Jurkat, Clone E6-1 (cell line): ENCODE measurements around the gene ZBTB8A. TPM values are rescaled to one million over a fixed set of nuclear protein-coding genes. Genes with fewer than 3 reads are reported as not detected.
"Not testable (repeated sequence)": the region's sequence is repeated elsewhere in the genome, so short reads cannot be mapped to it uniquely, and the experiment has no call there.

ENCODE experiments used
- DNase-seq: peaks from one replicate; pipeline ENCODE4 v3.0.0-alpha.2; 2011; ENCODE audit warnings: low read depth, low spot score
- H3K4me3 ChIP-seq: 2 replicates; pipeline ENCODE4 v1.5.1; 2011; ENCODE audit warnings: mild to moderate bottlenecking, low read length, control low read depth, moderate library complexity
- polyA plus RNA-seq: library from polyadenylated mRNA; unstranded; fragments of >200 nt; gene quantifications from one replicate; pipeline ENCODE4 v1.2.1, GENCODE V29; 2012; ENCODE audit warnings: missing spikeins; ENCODE audit not compliant: insufficient read length, insufficient read depth

The ZBTB8A gene
- polyA plus RNA-seq = 4.7 TPM

- peak within 1 kb of the TSS; percentile 67 for H3K4me3 ChIP-seq
- no peak for DNase-seq
Measured at GRCh38 chr1:32538887-32539583, at the start of gene ZBTB8A. Gene ZBTB8A (plus strand): TSS chr1:32539427. CDS start chr1:32592932, 53,505 bp downstream.

- H3K4me3 ChIP-seq = no peak overlapping the region
- DNase-seq = no peak
Measured at GRCh38 chr1:32489774-32490454, 49.3 kb upstream of the ZBTB8A start.

- no peak overlapping the region for H3K4me3 ChIP-seq
- no peak for DNase-seq
Measured at GRCh38 chr1:32491386-32491785, 47.8 kb upstream of the ZBTB8A start.

- no peak overlapping the region for H3K4me3 ChIP-seq
- no peak for DNase-seq
Measured at GRCh38 chr1:32494196-32494595, 45.0 kb upstream of the ZBTB8A start.

- H3K4me3 ChIP-seq = no peak overlapping the region
- DNase-seq = no peak
Measured at GRCh38 chr1:32494711-32495337, 44.4 kb upstream of the ZBTB8A start.

GRCh38 chr1:32496127-32496526 is 43.1 kb upstream of the ZBTB8A start:
- H3K4me3 ChIP-seq = no peak overlapping the region
- no peak for DNase-seq

- no peak for DNase-seq
- H3K4me3 ChIP-seq = no peak overlapping the region
Measured at GRCh38 chr1:32498751-32499150, 40.5 kb upstream of the ZBTB8A start.

GRCh38 chr1:32500387-32501209 is 38.6 kb upstream of the ZBTB8A start:
- H3K4me3 ChIP-seq = peak overlapping the region; percentile 43
- no peak for DNase-seq

- no peak for DNase-seq
Measured at GRCh38 chr1:32501865-32502264, 37.4 kb upstream of the ZBTB8A start.

GRCh38 chr1:32503153-32503552 is 36.1 kb upstream of the ZBTB8A start:
- no peak for DNase-seq
- H3K4me3 ChIP-seq = no peak overlapping the region

More at GRCh38 chr1:32501865-32502264, 37.4 kb upstream of the ZBTB8A start:
- H3K4me3 ChIP-seq = no peak overlapping the region

GRCh38 chr1:32507021-32507420 is 32.2 kb upstream of the ZBTB8A start:
- H3K4me3 ChIP-seq = no peak overlapping the region
- no peak for DNase-seq

GRCh38 chr1:32508761-32509160 is 30.5 kb upstream of the ZBTB8A start:
- no peak overlapping the region for H3K4me3 ChIP-seq
- DNase-seq = no peak

- H3K4me3 ChIP-seq = no peak overlapping the region
- no peak for DNase-seq
Measured at GRCh38 chr1:32509939-32510338, 29.3 kb upstream of the ZBTB8A start.

- no peak for DNase-seq
- no peak overlapping the region for H3K4me3 ChIP-seq
Measured at GRCh38 chr1:32516402-32516801, 22.8 kb upstream of the ZBTB8A start.

GRCh38 chr1:32518976-32519375 is 20.3 kb upstream of the ZBTB8A start:
- no peak for DNase-seq
- no peak overlapping the region for H3K4me3 ChIP-seq

- H3K4me3 ChIP-seq = peak overlapping the region; percentile 52
- DNase-seq = no peak
Measured at GRCh38 chr1:32521165-32521564, 18.1 kb upstream of the ZBTB8A start.

- H3K4me3 ChIP-seq = no peak overlapping the region
- DNase-seq = no peak
Measured at GRCh38 chr1:32525053-32525452, 14.2 kb upstream of the ZBTB8A start.

GRCh38 chr1:32525661-32526444 is 13.4 kb upstream of the ZBTB8A start:
- DNase-seq = no peak
- H3K4me3 ChIP-seq = no peak overlapping the region

- DNase-seq = not testable (repeated sequence)
Measured at GRCh38 chr1:32528550-32528949, 10.7 kb upstream of the ZBTB8A start.

More at GRCh38 chr1:32528550-32528949, 10.7 kb upstream of the ZBTB8A start:
- not testable (repeated sequence) for H3K4me3 ChIP-seq
